OCI-LY7 (cell line): Measurements from ENCODE around the gene STIL.

Experiments
- EZH2phosphoT487 ChIP-seq: fragments of 200-600 bp; sonication (generic); IDR thresholded peaks from 2 replicates; pipeline ENCODE4 v1.6.1; 2018; ENCODE audit warnings: low read depth, borderline replicate concordance, mild to moderate bottlenecking, mixed run types, antibody characterized with exemption, low read length, moderate library complexity, mixed read lengths
- TF ChIP-seq, protein P1 (sequence below): fragments of 200-600 bp; sonication (generic); conservative IDR thresholded peaks from 2 replicates; pipeline ENCODE4 v1.5.1; 2014; ENCODE audit warnings: mild to moderate bottlenecking, antibody characterized with exemption, low read length, moderate library complexity, mixed read lengths

DNA sequence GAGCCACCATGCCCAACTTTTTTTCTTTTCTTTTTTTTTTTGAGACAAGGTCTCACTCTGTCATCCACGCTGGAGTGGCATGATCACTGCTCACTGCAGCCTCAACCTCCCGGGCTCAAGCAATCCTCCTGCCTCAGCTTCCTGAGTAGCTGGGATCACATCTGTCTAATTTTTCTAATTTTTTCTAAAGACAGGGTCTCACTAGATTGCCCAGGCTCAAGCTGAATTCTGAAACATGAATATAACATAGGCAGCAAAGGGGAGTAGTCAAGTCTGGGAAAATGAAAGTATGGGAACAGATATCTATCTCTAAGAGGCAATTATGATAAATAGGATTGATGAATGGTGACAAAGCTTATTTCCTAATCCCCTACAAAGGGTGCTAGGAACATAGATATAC lies 12.3 kb upstream of the STIL start:
- TF ChIP-seq, protein P1, sequence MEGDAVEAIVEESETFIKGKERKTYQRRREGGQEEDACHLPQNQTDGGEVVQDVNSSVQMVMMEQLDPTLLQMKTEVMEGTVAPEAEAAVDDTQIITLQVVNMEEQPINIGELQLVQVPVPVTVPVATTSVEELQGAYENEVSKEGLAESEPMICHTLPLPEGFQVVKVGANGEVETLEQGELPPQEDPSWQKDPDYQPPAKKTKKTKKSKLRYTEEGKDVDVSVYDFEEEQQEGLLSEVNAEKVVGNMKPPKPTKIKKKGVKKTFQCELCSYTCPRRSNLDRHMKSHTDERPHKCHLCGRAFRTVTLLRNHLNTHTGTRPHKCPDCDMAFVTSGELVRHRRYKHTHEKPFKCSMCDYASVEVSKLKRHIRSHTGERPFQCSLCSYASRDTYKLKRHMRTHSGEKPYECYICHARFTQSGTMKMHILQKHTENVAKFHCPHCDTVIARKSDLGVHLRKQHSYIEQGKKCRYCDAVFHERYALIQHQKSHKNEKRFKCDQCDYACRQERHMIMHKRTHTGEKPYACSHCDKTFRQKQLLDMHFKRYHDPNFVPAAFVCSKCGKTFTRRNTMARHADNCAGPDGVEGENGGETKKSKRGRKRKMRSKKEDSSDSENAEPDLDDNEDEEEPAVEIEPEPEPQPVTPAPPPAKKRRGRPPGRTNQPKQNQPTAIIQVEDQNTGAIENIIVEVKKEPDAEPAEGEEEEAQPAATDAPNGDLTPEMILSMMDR, result no peak
- no peak for TF ChIP-seq EZH2phosphoT487
